Tibial nerve (tissue), 3 donors: ENCODE measurements around the gene CLCNKA.

Experiments used
- CTCF ChIP-seq, 5 experiments: fragments of 200-600 bp in 3 of 5; fragments of 450-650 bp in 2 of 5; sonication (generic) in 3 of 5; IDR thresholded peaks; one replicate each; pipeline ENCODE4 v1.5.1; 2016 to 2019; ENCODE audit warnings: antibody characterized with exemption in 5 of 5, mild to moderate bottlenecking in 3 of 5, moderate library complexity in 2 of 5
- POLR2A ChIP-seq, 2 donors: fragments of 450-650 bp; IDR thresholded peaks; one replicate each; pipeline ENCODE4 v1.6.1; 2017; ENCODE audit warnings: antibody characterized with exemption in 2 of 2, mild to moderate bottlenecking in 2 of 2, moderate library complexity in 2 of 2

GRCh38 chr1:15973772-15974171 is 48.1 kb upstream of the CLCNKA start:
- TF ChIP-seq CTCF (IDR thresholded peaks at IDR 0.05): no peak
- no peak for TF ChIP-seq POLR2A (IDR thresholded peaks at IDR 0.05)
